GM21447 (cell line): ENCODE results near the gene HSPBP1.
"Not testable (repeated sequence)": the region's sequence is repeated elsewhere in the genome, so short reads cannot be mapped to it uniquely, and the experiment has no call there.

ENCODE experiments used
- ATAC-seq: cut with Tn5 transposase; IDR thresholded peaks from one replicate; pipeline ENCODE4 v1.9.1; 2021; ENCODE audit not compliant: unreplicated experiment

HSPBP1 gene

DNA sequence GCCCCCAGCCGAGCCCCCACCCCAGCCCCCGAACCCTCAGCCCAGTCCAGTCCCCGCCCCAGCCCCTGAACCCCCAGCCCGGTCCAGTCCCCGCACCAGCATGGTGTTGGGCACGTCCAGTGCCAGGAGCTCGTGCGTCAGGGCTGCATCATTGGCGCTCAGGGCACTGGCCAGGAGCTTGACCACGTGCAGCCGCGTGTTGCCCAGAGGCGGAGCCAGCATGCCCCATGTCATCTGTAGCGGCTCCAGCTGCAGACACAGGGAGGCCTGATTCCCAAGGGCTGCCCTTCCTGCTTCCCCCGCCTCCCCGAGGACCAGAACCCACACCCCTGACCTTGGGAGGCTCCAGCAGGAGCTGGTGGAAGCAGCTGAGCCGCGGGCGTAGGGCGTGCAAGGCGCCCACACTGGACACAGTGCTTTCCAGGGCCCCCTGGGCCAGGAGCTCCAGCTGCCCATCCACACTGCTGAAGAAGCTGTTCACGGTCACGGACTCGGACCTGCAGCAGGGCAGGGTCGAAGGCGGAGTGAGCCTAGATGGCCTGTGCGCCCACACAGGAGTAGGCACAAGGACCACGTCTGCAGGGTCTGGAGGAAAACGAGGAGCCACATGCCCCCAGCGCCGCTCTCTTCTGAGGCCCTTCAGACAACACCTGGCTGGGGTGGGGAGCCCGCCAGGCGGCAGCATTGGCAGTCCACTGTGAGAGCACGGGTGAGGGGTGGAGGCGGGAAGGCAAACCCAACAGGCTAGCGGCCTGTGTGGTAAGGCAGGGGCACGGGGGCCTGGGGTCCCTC, 38.6 kb downstream of the HSPBP1 start:
- ATAC-seq, result no peak

DNA sequence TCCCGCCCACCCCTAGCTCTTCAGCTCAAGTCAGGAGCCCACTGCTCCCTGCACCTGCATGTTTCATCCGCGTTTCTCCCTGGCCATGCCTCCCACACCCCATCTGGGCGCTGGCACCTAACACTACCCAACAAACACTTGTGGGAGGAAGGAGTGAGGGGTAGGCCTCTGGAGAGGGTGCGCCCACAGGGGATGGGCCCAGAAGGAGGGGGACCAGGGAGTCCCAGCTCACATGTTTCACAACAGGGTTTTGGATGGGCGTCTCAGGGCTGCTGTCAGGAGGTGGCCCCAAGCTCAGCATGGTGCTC, 39.2 kb downstream of the HSPBP1 start:
- ATAC-seq, result no peak

GRCh38 chr19:55239004-55239403, 40.9 kb downstream of the HSPBP1 start:
- ATAC-seq, result no peak

DNA sequence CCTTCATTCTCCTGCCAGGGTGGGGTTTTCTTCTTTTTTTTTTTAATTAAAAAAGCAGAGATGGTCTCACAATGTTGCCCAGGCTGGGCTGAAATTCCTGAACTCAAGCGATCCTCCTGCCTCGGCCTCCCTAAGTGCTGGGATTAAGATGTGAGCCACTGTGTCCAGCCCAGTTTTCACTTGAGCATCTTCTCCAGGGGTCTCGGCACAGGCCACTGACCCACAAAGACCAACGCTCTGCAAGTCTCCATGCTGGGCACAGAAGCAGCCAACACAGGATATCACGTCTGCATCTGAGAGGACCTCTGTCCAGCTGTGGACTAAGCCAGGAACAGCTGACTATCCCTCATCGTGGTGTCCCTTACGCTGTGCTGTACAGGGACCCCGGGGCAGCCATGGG, 41.9 kb downstream of the HSPBP1 start:
- no peak for ATAC-seq

- no peak for ATAC-seq
Observed at GRCh38 chr19:55232986-55233385, 46.9 kb downstream of the HSPBP1 start.

DNA sequence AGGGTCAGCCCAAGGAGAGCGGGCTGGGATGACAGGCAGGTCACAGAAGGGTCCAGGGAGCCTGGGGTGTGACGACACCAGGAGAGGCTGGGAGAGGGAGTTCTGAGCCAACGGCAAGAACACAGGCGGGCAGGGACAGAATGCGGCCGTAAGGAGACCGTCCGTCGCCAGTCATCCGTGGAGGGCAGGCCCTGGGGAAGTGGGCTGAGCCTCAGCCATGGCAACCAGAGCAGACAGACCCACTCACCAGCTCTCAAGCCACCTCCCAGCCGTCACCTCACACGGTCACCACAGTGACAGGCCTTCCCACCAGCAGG, 47.7 kb downstream of the HSPBP1 start:
- ATAC-seq, result no peak

- no peak for ATAC-seq
Observed at GRCh38 chr19:55231391-55232285, 48.3 kb downstream of the HSPBP1 start.

DNA sequence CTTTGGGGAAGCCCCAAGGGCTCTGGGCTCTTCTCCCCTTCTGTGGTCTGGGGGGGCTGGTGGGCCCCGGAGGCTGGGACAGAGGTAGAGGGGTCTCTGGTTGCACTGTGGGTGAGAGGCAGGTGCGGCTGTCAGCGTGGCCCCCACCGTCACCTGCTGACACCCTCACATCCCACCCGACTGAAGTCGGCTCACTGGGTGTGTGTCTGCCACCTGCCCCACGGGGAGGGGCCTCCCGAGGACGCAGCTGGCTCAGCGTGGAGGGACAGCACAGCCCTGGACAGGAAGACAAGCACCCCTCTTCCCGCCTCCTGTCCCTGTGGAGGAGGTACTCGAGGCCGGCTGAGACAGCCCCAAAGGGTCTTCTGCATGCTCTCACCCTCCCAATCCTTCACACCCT, 49.1 kb downstream of the HSPBP1 start:
- ATAC-seq, result no peak

GRCh38 chr19:55230329-55230728, 49.6 kb downstream of the HSPBP1 start:
- no peak for ATAC-seq

DNA sequence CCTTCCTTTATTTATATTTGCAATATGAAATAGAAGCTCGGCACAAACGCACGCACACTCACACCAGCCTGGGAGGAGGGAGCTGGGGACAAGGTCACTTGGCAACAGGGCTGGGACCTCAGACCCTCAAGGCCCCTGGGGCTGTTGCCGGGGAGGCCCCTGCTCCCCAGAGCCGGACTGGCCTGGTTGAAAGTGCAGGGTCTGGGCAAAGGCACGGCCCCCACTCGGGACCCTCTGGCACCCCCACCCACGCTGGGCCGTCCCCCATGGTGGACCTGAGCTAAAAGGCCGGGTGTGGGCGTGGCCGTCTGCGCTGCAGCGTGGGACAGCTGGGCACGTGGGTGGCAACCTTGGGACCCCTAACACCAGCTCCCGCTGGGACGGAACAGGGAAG, 50.1 kb downstream of the HSPBP1 start:
- no peak for ATAC-seq

- ATAC-seq, result no peak
Observed at GRCh38 chr19:55229145-55229788, 50.6 kb downstream of the HSPBP1 start.

GRCh38 chr19:55228403-55229031, 51.4 kb downstream of the HSPBP1 start, which contains the start of gene TMEM86B:
Gene TMEM86B, minus strand, starts transcription at chr19:55228763. Its CDS starts 22 bp downstream, at chr19:55228741.
- no peak for ATAC-seq

GRCh38 chr19:55228015-55228391, 51.9 kb downstream of the HSPBP1 start:
- ATAC-seq, result no peak

GRCh38 chr19:55227241-55228014, 52.5 kb downstream of the HSPBP1 start:
- no peak for ATAC-seq

- ATAC-seq, result no peak
Observed at GRCh38 chr19:55226788-55227187, 53.1 kb downstream of the HSPBP1 start.

DNA sequence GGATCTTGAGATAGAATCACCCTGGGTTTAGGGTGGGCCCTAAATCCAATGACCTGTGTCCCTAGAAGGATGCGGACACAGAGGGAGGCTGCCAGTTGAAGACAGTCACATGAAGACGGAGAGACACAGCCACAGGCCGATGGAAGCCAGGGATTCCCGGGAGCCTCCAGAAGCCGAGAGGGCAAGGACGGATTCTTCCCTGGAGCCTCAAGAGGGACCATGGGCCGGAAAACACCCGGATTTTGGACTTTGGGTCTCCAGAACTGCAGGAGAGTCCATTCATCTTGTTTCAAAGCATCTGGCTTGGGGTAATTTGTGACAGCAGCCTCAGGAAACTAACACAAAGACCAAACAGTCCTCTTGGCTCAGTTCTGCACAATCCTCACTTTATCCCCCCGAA, 53.6 kb downstream of the HSPBP1 start:
- no peak for ATAC-seq

DNA sequence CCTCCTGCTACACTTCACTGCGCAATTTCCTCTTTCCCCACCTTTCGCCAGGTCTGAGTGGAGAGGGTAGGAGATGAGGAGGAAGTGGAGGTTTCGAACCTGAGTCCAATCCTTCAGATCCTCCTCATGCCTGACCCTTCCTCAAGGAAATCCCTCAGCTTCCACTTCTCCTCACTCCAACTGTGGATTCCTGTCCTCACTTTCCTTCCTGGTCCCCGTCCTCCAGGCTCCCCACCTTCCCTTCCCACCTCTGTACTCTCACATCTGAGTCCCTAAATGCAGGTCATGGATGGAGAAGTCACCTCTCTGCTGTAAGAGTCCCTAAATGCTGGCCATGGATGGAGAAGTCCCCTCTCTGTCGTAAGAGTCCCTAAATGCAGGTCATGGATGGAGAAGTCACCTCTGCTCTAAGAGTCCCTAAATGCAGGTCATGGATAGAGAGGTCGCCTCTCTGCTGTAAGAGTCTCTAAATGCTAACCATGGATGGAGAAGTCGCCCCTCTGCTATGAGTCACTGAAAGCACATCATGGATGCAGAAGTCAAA, 54.4 kb downstream of the HSPBP1 start:
- ATAC-seq, result no peak

GRCh38 chr19:55224679-55225414, 55.1 kb downstream of the HSPBP1 start:
- ATAC-seq, result not testable (repeated sequence)

DNA sequence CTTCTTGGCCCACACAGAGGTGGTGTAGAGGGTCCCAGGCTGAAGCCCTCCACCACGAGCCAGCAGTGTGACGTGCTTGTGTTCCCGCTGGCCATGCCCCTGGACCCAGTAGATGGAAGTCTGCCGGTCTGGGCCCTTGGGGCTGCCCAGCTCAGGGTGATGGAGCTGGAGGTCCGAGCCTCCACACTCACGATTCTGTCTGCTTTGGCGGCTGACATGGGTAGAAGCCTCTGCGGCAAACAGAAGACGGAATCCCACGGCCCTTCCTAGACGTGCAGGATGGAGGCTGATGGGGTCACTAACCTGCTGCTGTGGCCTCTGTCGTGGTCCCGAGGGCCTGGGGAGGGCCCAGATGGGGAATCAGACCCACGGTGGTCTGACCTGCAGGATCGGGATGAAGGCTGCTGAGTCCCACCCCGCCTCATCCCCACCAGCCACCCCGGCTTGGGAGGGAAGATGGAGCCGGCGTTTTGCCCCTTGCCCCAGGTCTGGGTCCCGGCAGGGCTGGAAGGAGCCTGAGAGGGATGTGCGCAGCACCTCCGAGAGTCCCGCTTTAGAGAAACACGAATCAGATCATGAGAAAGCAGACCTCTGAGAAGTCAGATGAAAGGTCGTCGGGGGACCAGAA, 55.8 kb downstream of the HSPBP1 start:
- ATAC-seq, result no peak
